Mesothelial cell of epicardium (in vitro differentiated cells): ENCODE data around the gene AMN. TPM values are rescaled to one million over a fixed set of nuclear protein-coding genes. Genes with fewer than 3 reads are reported as not detected.
"Not testable (repeated sequence)": the region's sequence is repeated elsewhere in the genome, so short reads cannot be mapped to it uniquely, and the experiment has no call there.

Experiments used
- DNase-seq, 2 experiments: peaks; one replicate each; pipeline ENCODE4 v3.0.0; 2021; ENCODE audit warnings: low spot score in 2 of 2; ENCODE audit not compliant: unreplicated experiment in 2 of 2
- H3K27ac Mint-ChIP-seq: 2 replicates; pipeline ENCODE4 v1.8.0; 2021; ENCODE audit warnings: mixed read lengths
- H3K27me3 Mint-ChIP-seq: 2 replicates; pipeline ENCODE4 v1.8.0; 2021; ENCODE audit warnings: low read depth, mixed read lengths
- H3K36me3 Mint-ChIP-seq: 2 replicates; pipeline ENCODE4 v1.8.0; 2021; ENCODE audit warnings: mixed read lengths
- H3K4me1 Mint-ChIP-seq: 2 replicates; pipeline ENCODE4 v1.8.0; 2021; ENCODE audit warnings: mixed read lengths
- H3K4me3 Mint-ChIP-seq: 2 replicates; pipeline ENCODE4 v1.8.0; 2021; ENCODE audit warnings: mild to moderate bottlenecking, moderate library complexity, mixed read lengths
- H3K9me3 Mint-ChIP-seq: 2 replicates; pipeline ENCODE4 v1.8.0; 2021; ENCODE audit warnings: mixed read lengths
- total RNA-seq: library from RNA; stranded (reverse); gene quantifications from 3 replicates; pipeline ENCODE4 v1.2.1, GENCODE V29; 2021
- TF ChIP-seq, protein P1 (sequence below): fragments of 200-600 bp; sonication (generic); IDR thresholded peaks from one replicate; pipeline ENCODE4 v1.5.0; 2021; ENCODE audit warnings: antibody characterized with exemption; ENCODE audit not compliant: unreplicated experiment

The AMN gene
- total RNA-seq: 2.5 to 3.5 TPM (median 2.7 TPM) in 3 replicates

DNA sequence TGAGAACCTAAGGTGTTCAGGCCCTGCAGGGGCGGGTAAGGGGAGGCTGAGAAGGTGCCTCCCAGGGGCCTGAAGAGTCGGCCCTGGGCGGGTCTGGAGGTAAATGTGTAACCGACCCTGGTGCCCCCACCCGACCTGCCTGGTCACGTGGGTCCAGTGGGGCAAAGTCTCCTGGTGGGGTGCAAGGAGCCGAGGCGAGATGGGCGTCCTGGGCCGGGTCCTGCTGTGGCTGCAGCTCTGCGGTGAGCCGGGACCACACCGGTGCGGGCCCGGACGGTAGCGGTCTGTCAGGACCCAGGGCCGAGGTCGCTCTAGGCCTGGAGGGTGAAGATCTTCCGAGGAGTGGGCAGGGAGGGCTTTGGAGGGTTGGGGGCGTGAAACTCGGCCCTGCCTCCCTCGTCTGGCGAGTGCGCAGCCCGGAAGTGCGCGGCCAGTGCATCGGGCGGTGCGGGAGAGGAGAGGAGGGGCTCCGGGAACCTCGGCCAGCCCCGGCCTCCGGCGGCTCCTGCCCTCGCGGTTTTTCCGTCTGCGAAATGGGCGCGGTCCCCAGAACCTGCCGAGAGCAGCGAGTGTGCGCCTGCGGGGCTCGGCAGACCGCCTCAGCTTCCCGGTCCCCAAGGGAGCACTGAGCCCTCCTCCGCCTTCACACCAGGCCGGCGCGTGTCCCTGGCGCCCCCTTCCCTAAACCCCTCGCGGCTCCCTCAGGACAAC, at the start of gene AMN:
AMN (plus strand) TSS at position 174 of the 711 bp plus-strand sequence; CDS start at position 200, 26 bp downstream.
- H3K27me3 Mint-ChIP-seq: peaks cover 18% of the 10 kb centered on the region
- H3K4me3 Mint-ChIP-seq: no peak within 1 kb of the TSS
- DNase-seq: no peak
- no peaks in the 10 kb centered on the region for H3K4me1 Mint-ChIP-seq
- H3K27ac Mint-ChIP-seq: no peak within 1 kb of the TSS
- H3K36me3 Mint-ChIP-seq: no peaks in the 10 kb centered on the region
- H3K9me3 Mint-ChIP-seq: no peaks in the 10 kb centered on the region
- TF ChIP-seq, protein P1, sequence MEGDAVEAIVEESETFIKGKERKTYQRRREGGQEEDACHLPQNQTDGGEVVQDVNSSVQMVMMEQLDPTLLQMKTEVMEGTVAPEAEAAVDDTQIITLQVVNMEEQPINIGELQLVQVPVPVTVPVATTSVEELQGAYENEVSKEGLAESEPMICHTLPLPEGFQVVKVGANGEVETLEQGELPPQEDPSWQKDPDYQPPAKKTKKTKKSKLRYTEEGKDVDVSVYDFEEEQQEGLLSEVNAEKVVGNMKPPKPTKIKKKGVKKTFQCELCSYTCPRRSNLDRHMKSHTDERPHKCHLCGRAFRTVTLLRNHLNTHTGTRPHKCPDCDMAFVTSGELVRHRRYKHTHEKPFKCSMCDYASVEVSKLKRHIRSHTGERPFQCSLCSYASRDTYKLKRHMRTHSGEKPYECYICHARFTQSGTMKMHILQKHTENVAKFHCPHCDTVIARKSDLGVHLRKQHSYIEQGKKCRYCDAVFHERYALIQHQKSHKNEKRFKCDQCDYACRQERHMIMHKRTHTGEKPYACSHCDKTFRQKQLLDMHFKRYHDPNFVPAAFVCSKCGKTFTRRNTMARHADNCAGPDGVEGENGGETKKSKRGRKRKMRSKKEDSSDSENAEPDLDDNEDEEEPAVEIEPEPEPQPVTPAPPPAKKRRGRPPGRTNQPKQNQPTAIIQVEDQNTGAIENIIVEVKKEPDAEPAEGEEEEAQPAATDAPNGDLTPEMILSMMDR: no peak

DNA sequence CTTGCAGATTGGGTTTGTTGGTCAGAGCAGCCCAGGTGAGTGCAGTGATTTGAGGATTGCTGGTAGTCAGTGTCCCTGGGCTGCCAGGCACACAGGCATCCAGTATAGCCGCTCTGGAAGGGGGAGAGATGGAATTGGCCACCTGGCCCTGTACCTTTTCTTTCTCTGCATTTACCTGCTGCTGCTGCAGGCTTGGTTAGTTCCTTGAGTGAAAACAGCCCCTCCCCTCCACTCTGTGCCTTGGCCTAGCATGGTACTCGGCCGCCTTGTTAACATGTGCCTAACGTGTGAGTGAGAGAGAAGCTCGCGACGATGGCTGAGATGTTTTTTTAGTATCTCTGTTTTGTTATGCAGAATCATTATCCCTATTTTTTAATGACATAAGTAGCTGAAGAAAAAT, 49.3 kb upstream of the AMN start:
- no peaks in the 10 kb centered on the region for H3K9me3 Mint-ChIP-seq
- H3K4me3 Mint-ChIP-seq: no peak overlapping the region
- peaks cover 22% of the 10 kb centered on the region for H3K36me3 Mint-ChIP-seq
- no peak overlapping the region for H3K27ac Mint-ChIP-seq
- H3K4me1 Mint-ChIP-seq: no peaks in the 10 kb centered on the region
- no peak for DNase-seq
- TF ChIP-seq, protein P1: no peak
- no peaks in the 10 kb centered on the region for H3K27me3 Mint-ChIP-seq

DNA sequence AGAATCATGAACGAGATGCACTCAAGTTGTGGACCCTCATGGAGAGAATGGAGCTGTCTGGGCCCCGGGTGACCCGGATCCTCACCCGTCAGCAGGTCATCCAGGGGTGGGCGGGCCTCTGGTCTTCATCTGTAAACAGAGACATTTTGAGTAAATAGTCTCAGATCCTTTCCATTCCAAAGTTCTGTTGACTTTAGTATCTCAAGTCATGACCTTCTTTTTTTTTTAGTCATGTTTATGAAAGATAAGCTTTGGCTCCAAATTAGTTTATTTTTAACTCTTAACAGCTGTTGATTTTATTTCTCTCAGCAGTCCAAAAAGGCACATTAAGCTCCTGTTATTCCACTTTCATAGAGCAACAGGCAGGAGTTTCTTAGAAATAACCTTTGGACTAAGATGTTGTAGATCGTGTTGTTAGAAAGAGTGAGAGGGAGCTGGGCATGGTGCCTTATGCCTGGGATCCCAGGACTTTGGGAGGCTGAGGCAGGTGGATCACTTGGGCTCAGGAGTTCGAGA, 48.9 kb upstream of the AMN start:
- Mint-ChIP-seq H3K27me3 (no peaks in the 10 kb centered on the region), H3K36me3 (peaks cover 21% of the 10 kb centered on the region), H3K27ac (no peak overlapping the region), H3K4me3 (no peak overlapping the region), H3K4me1 (no peaks in the 10 kb centered on the region), H3K9me3 (no peaks in the 10 kb centered on the region)
- TF ChIP-seq, protein P1: no peak
- DNase-seq: no peak

DNA sequence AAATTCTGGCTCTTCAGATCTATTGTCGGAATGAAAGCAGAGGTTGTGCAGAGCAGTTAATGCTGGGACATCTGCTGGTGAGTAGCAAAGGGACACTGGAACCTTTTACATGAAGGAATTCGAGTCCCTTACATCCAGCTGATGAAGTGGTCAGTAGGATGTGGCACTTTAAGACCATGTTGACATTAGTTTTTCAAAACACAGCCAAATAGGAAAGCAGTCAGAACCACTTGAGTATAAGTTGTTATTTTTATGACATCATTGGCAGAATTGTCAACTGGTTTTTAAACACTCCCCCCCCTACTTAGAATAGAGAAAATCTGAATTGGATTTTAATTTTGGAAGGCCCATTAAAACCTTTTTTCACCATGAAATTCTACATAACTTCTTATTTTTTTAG, 46.8 kb upstream of the AMN start:
- DNase-seq: no peak
- TF ChIP-seq, protein P1: no peak
- Mint-ChIP-seq H3K9me3 (no peaks in the 10 kb centered on the region), H3K27ac (no peak overlapping the region), H3K27me3 (no peaks in the 10 kb centered on the region), H3K4me3 (no peak overlapping the region), H3K4me1 (no peaks in the 10 kb centered on the region), H3K36me3 (peaks cover 19% of the 10 kb centered on the region)

DNA sequence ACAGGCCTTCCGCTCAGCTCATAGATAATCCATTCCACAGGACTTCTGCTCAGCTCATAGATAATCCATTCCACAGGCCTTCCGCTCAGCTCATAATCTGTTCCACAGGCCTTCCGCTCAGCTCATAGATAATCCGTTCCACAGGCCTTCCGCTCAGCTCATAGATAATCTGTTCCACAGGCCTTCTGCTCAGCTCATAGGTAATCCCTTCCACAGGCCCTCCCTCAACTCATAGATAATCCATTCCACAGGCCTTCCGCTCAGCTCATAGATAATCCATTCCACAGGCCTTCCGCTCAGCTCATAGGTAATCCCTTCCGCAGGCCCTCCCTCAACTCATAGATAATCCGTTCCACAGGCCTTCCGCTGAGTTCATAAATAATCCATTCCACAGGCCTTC, 45.0 kb upstream of the AMN start:
- not testable (repeated sequence) for H3K4me1 Mint-ChIP-seq, DNase-seq, H3K27me3 Mint-ChIP-seq, H3K9me3 Mint-ChIP-seq, H3K4me3 Mint-ChIP-seq, H3K27ac Mint-ChIP-seq
- peaks cover 10% of the 10 kb centered on the region for H3K36me3 Mint-ChIP-seq

DNA sequence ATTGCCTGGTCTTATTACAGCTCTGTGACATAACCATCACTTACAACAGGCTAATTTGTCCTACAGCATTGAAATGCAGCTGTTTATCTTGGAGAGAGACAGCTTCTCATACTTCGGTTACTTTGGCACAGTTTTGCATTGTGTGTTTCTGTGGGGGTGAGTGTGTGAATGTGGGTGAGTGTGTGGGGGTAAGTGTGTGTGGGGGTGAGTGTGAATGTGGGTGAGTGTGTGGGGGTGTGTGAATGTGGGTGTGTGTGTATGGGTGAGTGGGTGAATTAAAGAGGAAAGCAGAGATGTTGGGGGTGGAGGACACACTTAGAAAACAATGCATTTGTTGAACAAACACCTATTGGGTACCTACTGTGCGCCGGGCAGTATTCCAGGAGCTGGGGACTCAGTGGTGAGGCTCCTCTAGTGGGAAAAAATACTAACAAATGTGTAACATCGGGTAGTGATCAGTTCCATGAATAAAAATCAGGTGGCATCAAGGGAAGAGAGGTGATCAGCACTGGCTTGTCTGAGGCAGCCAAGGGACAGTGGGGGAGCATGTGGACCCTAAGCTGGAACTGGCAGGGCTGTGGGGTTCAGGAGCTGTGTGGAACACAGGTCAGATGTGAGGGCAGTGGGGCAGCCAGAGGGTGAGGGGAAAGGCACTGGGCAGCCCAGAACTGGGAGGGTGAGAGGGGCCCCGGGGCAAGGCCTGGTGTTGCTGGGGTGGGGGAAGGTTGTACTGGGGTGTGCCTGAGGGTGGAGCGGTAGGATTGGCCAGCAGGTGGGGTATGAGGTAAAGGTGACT, 44.1 kb upstream of the AMN start:
- H3K9me3 Mint-ChIP-seq: no peaks in the 10 kb centered on the region
- no peak for DNase-seq
- H3K27me3 Mint-ChIP-seq: no peaks in the 10 kb centered on the region
- H3K4me1 Mint-ChIP-seq: no peaks in the 10 kb centered on the region
- no peak overlapping the region for H3K27ac Mint-ChIP-seq
- TF ChIP-seq, protein P1: no peak
- no peak overlapping the region for H3K4me3 Mint-ChIP-seq
- H3K36me3 Mint-ChIP-seq: peaks cover 14% of the 10 kb centered on the region
